ENCODE measurements around the gene ERC2.
"Not testable (repeated sequence)": the region's sequence is repeated elsewhere in the genome, so short reads cannot be mapped to it uniquely, and the experiment has no call there.

The ERC2 gene

DNA sequence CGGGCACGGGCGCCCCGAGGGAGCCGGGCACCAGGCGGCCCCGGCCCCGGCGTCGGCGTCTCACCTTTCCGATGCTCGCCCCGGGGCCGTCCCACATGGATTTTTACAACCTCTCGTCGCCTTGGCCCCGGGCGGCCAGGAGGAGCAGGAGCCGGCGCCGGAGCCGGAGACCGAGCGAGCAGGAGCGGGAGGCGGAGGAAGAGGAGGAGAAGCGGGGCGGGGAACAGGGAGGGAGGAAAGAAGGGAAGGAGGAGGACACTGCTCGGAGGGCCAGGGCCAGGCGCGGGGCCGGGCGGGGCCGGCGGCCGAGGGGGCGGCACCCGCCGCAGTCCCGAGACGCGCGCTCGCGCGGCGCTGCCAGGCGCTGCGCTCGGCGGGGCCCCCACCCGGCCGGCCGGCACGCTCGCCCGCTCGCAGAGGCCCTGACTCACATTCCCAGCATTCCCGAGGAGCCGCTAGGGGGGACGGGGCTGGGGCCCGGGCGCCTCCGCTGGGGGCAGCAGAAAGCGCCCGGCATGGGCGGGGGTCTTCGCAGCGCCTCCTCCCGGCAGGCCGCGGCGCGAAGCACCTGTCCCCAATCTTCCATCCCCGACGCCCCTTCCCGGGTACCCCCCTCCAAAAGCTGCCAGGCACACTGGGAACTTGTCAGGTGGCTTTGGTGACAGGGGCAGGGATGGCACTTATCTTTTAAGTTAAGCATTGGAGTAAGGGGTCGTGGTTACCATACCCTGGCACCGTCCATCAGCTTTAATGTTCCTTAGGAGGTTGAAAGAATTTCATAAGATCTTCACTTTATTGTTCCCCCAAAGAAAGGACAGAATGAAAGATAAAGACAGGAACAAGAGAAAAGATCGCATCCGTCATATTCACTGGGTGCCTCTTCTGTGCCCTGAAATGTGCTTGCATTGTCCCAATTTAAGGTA lies at the start of gene ERC2:
Gene ERC2, minus strand, starts transcription at position 284 of the 923 bp plus-strand sequence.
- no peak for DNase-seq

DNA sequence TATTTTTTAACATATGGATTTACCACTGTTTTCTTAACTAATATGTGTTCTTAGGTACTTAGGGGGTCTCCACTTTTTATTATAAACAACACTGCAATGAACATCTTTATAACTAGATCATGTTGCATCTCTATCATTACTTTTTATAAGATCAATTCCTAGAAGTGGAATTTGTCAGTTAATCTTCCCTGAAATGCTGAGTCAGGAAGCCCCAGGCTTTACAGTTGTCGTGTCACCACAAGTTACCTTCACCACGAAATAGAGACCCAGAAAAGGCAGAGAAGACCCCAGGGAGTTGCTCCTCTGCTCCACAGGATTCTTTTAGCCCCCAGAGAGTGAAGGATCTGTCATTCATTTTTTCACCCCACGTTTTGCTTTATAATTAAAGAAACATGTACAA lies 34.5 kb upstream of the ERC2 start:
- DNase-seq, result no peak

DNA sequence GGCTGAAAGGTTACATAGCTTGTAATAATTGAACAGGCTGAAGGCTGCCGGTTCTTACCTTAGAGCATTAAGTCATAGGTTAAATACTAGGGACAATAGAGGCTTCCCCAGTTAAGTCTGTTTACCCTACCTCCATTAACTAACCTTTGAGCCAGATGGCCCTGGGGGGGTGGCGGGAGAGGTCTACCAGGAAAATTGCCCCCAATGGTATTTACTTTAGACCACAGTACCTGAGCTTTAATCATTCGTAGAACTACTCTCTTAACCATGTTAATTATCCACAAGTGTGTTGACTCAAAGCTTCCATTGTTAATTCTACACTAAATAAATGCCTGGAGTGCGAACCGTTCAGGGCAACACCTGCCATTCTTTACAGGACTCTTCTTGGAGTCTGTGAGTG lies 28.1 kb upstream of the ERC2 start:
- not testable (repeated sequence) for DNase-seq

DNA sequence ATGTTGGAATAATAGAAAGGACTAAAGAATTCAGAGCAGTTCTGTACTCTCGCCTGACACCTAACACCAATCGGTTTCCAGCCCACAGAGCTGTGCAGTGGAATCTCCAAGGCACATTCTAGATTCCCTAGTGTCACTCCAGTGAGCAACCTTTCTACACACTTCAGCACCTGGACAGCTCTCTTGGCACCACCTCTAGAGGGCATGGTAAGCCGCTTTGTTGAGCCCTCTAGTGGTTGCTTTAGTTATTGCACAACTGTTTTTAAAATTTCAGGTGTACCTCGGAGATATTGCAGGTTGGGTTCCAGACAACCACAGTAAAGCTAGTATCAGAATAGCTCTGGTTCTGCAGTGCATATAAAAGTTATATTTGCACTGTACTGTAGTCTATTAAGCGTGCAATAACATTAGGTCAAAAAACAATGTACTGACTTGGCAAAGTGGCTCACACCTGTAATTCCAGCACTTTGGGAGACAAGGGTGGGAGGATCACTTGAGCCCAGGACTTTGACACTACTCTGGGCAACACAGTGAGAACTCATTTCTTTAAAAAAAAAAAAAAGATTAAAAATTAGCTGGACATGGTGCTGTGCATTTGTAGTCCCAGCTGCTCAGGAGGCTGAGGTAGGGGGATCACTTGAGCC lies 26.5 kb upstream of the ERC2 start:
- DNase-seq, result peak; percentile 76

DNA sequence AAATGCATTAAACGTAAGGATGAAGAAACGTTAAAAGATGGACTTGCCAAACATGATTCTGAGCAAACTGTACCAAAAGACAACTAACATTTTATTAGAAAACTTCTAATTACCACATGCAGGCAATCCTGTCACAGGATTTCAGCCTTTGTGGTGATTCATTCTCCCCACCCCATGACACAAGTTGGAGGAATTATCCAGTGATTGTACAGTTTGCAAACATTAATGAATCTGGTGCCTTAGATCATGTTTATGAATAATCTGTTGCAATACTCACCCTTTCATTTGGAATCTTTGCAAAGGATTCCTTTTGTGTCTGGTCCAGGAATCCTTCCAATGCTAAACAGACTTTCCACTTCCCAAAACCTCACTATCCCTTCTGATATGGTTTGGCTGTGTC lies 23.3 kb upstream of the ERC2 start:
- DNase-seq, result no peak

DNA sequence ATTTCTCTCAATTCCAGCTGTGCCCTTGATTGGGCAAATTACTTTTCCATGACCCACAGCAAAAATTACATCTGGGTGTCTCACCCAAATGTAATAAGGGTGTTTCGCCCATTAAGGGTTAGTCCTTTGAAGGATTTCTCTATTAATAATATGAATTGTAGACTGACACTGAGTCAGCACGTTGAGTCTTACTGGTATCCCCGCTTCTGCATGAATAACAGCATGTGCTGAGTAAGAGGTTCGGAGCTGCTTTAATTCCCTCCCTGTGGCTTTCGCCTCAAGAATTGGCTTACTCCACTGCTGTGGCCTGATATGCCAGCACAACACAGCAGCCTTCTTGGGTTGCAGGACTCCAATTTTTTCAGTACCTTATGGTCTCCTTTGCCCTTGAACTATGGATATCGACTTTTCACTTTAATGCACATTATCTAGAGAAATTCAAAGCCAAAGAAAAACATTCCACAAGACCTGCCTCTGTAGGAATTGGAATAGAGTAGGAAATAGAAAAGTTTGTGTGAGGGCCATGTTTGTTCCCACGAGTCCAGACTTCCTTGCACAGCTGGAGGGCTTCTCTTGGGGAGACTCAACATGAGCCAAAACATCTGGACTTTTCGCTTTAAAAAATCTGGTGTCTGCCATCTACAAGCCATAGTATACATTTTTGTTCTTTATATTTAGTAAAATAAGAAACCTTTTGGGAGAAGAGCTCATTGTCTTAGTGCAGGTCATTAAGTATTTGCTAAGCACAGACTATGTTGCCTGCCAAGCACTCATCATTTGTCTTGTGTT lies 20.7 kb upstream of the ERC2 start:
- DNase-seq, result no peak

DNA sequence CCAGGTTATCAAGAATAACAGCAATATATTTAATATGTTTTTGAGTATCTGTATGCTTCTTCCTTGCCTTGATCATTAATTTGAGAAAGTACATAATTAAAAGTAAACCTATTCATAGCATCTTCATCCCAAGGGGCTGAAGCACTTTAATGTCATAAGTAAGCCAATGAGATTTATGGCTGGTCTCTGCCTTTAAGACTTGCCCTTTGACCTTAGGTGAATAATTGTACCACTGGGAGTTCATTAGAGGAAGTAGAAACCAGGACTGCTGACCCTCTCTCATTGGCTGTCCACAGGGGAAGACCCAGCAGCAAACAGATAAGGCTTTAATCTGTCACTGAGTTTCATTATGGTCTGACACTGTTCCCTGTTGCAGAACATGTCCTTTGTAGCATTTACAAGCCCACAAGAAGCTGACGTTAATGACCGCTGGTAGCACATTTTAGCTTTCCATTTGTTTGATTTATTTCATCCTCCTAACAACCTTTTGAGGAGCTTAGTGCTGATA lies 16.3 kb upstream of the ERC2 start:
- no peak for DNase-seq

DNA sequence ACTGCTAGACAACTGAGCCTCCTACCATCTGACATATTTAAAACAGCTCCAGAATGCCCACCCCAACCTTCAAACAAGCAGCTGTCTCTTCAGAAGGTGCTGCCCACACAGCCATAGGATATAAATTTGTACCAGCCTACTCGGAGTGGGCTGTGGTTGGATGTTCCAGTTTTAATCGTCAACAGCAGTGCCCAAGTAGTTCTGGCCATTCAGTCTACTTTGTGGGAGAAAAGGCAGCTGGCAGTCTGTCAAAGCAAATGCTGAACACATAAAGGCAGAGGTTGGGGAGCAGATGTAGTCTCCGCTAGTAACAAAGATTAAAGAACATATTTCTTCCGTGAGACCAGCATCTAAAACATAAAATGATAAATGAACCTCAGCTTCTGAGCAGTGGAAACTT lies 15.9 kb upstream of the ERC2 start:
- no peak for DNase-seq

DNA sequence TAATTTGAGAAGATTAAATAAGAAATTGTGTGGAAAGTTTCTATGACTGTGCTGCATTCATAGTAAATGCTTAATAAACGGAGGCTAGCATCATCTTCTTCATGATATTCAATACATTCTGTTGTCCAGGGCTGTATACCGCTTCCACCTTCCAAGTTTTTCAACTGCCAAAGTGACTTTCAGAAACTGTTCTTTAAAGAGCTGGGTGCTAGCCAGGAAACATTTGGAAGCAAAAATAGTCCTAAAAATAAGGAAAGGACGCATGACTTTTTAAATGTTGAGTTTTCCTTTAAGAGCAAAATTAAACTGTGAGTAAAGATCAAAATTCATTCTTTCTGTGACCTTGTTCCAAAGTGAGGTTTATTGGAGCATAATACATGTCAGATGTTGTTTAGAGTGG lies 9.4 kb upstream of the ERC2 start:
- no peak for DNase-seq

DNA sequence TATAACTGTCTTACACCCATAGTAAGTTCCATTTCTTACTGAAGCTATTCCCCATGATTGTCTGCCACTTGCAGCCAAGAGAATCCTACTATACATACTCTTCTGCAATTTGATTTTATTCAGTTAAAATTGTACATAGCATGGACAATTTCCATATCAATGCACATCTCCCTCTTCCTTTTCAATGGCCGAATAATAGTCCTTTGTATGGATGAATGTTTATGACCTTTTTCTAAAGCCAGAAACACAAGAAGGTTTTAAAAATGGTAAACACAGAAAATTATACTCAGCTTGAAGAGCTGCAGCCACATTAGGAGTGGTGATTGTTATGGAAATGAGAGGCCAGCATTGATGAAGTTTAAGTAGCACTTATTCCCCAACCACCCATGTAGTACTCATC lies 8.5 kb upstream of the ERC2 start:
- no peak for DNase-seq

DNA sequence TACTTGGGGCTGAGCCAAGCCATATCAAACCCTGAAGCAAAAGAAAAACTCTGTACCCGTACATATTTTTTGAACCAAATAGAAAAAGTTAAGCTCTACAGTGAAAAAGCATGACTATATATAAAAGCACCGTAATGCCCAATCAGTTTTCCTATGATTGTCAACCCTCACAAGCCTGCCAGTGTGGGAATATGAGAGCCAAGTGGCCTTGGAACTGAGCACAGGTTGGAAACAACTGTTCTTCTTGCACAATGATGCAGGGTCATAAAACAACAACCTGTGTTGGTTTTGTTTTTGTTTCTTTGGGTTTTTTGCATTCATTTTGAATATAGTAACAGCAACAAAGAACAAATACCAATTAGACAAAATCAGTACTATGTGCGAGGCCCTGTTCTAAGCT lies 3.5 kb upstream of the ERC2 start:
- DNase-seq, result no peak

DNA sequence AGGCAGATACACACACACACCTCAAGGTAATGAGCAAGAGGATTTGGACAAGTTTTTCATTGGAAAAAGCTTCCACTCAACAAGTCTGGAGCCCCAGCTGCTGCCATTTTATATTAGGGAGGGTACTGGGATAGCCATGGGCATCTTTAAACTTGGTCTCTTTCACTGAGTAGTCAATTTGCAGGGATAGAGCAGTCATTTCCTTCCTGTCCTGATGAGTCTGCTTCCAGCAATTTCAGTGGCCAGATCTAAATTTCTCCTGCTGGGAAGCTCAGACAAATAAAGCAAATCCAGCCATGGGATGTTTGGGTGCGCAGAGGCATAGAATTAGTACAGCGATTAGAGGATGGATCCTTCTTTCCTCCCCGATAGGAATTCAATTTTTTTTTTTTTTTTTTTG lies 874 bp upstream of the ERC2 start:
- no peak for DNase-seq

DNA sequence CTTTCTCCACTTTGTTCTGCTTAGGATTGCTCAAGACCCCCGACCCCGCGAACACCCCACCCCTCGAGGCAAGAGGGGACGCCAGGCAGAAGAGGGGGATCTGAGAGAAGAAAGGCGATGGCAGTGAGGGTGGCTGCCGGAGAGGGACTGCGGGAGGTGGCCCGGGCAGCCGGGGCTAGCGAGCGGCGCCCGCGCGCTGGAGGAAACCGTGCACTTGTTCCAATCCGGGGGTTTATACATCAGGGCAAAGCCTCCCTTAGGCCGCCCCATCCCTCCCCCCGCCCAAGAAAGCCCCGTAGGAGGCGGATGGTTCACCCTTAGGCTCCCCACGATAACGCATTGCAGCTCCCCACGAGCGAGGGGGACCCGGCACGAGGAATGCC lies 475 bp downstream of the ERC2 start:
- no peak for DNase-seq

DNA sequence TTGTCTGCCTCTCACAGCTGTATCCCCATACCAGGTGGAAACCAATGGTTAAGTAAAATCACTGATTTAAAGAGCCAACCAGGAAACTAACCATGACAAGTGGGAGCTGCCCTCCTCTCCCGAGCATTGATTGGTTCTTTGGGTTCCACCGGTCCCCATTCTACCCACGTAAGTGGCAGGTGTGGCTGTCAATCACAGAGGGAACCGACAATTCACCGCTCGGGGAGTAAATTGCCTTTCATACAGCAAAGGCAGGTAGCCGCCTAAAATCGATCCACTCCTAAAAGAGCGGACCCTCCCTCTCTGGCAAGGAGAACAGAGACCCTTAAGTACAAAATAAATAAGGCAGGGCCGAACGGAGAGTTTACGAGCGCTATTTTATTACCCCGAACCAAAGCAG lies 1.2 kb downstream of the ERC2 start:
- peak; percentile 37 for DNase-seq

DNA sequence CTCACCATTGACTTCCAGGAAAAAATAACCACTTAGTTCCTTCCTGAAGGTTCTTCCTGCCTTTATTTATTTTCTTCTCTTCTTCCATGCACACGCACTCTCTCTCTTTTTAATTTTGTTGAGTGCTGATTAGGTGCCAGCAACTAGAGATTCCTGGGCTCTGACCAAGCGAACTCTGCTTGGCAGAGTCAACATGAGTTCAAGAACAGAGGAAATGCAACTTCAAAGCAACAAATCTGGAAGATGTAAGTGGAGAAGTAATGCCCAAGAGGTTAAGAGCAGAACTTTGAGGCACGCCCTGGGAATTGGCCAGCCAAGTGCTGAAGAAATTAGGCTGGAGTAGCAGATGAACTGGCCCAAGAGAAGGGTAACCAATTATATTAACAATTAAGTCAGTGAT lies 8.5 kb downstream of the ERC2 start:
- DNase-seq, result no peak

DNA sequence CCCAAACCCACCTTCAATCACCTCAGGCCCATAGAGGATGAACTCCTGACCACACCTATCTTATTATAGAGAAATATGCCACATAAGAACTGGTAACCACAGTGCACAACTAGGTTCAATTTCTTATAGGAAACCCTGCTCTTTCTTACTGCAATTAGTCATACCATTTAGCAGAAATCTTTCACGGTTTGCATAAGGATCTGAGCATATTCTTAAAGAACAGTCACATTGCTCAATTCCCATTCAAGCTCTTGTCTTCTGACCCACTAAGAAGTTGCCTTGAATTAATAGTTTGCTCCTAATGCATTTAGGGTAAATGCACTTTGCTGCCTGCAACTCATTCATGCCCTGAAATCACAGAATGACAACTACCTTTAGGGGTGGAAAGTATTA lies 9.2 kb downstream of the ERC2 start:
- no peak for DNase-seq

DNA sequence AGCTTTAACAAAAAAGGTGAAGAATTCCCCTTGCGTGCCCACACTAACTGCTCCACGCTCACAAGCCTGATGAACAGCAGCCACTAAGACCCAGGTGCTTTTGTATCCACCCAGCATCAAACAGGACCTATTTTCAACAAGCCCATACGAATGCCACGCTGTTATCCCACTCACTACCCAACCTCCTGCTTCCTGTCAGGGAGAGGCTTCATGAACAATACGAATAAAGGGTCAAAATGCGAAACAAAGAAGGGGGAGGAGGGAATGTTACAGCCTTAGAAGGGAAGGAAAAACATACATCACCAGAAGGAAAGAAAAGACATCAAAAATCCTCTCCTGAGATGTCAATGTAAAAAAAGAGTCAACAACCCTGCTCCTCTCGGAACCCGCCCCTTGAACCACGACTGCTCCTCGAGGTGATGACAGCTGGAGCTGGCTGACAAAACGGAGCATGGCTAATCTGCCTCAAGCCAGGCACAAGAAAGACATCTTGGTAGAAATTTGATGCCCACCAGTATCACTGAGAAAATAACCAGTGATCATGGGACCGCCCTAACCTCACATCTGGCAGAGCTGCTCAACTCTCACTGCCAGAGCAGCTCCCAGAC lies 9.7 kb downstream of the ERC2 start:
- DNase-seq, result no peak

DNA sequence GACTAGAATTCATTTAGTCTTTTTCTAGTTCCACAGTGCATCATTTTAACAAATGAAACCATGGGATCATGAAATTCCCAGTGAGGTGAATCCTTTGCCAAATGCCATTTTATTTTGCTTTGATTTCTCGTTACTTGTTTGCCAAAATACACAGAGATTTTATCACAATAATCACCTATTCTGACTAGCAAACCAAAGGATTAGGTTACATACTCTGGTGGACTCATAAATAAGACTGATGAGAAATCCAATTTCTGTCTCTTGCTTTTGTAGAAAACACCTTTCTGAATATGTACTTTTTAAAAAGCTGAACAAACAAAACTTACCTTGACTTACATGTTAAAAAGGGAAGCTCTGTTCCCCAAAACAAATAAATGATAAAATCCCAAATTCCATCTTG lies 12.2 kb downstream of the ERC2 start:
- DNase-seq, result no peak

DNA sequence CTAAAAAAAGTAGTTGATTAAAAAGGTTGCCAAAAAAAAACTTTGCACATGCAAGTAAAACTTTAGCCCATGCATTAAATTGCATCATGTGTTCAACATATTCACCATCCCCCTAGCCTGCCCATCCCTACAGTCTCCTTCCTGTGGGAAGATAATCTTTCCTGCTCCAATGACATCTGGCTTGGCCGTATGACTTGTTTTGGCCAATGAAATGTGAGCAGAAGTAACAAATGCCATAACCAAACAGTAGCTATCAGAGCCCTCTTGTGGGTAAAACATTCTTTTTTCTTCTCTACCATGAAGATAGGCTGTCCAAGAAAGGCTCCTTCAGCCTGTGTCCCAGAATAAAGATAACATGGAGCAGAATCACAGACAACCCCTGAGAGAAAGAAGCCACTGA lies 15.3 kb downstream of the ERC2 start:
- DNase-seq, result no peak

DNA sequence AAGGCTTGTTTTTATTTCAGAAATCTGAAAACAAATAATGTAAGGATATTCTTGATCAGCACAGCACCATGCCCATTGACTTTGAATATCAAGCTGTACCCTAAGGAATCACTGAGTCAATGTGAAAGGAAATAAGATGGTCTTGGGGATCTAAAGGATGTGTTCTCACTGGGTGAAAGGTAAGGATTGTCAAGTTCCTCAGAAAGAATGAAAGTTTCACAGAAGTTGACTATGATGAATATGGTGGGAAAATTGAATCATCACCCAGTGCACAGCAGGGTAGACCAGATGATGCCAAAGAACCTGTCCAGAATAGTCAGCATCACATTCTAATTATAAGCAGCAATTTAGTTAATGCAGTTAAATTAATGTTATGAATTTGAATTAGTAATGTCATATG lies 16.2 kb downstream of the ERC2 start:
- DNase-seq, result no peak

DNA sequence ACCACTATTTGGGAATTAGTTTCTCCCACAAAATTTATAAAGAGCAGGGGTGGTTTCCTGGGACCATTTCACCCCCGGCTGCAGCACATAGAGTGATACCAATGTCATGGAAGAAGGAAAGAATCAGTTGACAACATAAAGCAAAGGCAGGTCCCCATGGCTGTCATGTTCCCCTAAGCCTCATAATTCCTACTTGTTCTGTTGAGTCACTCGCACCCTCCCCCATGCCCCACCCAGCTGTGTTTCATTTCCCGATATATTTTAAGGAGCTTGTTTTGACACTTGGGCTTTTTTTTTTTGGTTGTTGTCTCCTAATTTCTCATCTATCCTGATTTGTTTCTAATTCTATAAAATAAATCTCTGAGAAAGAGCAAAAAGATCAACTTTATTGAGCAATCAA lies 24.9 kb downstream of the ERC2 start:
- no peak for DNase-seq

DNA sequence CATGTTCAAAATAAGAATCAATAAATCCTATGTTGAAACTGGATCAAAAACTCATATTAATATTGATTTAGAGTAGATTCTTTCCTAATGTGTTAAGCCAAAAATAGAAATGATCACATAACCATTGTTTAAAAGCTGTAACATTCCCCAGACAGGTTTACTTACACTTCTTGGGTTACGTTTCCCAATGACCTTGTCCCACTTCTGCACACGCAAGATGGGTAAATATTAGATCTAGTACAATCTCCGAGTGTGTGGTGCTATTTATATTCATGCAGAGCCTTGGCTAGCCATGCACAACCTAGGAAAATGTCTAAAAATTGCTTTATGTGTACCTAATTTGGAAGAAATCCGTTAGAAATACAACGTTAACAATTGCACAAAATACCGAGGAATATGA lies 39.6 kb downstream of the ERC2 start:
- no peak for DNase-seq

DNA sequence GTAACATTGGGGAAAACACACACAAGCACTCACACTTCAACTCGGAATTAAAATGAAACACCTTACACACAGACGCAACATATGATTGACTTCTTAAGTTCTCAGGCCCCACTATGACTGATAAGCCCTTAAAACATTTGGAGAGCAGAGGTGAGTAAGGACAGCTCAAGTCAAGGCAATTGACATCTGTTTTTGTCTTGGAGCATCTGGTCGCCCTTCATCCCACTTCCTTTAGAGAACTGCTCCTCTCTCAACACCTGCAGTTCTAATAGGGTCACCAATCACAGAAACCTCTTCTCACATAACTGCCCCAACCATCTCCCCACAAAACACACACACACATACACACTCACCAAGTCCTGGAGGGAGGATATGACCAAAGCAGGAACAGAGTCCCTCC lies 43.4 kb downstream of the ERC2 start:
- DNase-seq, result no peak
